HG02884 (cell line): ENCODE data around the gene CHST3.

Source experiments
- ATAC-seq: cut with Tn5 transposase; IDR thresholded peaks from one replicate; pipeline ENCODE4 v1.9.1; 2021; ENCODE audit warnings: mild to moderate bottlenecking, moderate library complexity; ENCODE audit not compliant: unreplicated experiment

Gene CHST3

DNA sequence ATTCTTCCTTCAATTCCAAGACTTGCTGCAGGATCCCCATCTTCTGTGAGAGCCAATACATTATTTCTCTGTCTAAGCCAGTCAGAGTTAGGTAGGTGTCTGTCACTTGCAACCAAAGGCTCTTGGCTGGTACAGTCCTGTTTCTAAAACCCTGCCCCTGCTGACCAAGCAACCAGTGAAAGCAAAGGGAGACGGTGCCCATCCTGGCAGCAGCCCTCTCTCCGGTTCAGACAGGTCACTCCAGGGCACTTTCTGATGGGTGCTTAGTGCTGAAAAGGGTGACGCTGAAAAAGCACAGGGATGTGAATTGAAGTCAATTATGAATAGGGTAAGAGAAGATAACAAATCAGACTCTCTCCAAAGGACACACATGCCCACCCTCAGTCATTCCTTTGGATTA is 86.7 kb downstream of the CHST3 start:
- no peak for ATAC-seq

DNA sequence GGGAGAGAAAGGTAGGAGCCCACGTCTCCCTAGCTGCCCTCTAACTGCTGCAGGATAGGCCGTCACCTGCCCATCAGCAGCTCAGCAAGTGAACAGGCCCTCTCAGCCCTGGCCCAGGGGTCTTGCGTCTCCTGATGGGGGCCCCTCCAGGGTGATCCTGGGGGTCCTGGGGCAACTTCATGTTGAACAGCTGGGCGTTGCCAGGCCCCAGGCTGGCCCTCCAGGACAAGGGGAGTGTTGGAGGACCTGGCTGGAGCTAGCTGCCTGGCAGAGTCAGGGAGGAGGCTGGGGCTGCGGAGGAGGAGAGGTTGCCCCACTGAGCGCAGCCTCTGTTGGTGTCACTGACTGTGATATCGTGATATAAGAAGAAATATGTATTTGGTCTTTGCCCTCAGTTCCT is 89.5 kb downstream of the CHST3 start:
- no peak for ATAC-seq

DNA sequence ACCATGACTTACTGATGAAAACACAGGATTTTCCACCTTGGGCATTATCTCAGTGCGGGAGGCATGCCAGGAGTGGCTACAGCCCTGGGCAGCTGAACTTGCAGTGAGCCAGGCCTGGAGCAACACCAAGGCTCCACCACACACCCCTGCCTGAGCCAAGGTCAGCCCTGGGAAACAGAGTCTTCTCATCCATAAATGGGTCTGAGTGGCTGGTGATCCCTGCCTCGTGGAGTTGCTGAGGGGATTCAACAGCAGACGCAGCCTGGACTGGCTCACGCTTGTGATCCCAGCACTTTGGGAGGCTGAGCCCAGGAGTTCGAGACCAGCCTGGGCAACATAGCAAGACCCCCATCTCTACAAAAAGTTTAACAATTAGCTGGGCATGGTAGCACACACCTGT is 91.9 kb downstream of the CHST3 start:
- ATAC-seq: no peak

DNA sequence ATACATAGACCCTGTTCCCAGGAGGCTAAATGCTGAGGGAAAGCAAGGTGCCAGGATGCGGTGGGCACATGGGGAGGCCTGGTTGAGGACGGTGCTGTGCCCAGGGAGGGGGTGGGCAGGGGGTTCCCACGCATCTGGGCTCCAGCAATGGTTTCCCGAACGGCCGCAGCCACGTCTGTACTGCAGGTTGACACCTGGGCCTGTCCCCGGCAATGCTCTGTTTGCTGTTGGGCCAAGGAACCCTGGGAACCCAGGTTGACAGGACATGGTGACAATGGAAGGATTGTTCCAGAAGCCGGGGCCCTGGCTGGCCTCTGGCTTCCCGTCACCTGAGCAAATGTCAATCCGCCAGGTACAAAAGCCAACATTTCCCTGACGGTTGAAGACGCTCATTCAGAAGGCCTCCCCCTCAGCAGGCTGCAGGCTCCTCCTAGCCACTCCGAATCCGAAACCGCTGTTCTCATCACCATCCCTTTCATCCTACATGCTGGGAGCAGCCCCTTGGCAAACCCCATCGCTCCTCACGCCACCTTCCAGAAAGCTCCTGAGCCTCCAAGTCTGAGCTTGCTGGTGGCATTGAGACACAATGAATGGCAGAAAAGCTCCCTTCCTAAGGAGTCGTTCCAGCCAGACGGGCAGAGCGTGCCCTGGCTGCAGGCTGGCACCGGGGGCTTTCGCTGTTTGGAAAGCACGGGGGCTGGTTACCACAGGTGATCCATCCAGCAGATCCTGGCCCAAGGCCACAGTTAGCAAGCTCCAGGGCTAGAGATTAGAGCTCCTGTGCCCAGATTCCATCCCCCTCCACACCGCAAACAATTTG is 92.9 kb downstream of the CHST3 start:
- no peak for ATAC-seq

DNA sequence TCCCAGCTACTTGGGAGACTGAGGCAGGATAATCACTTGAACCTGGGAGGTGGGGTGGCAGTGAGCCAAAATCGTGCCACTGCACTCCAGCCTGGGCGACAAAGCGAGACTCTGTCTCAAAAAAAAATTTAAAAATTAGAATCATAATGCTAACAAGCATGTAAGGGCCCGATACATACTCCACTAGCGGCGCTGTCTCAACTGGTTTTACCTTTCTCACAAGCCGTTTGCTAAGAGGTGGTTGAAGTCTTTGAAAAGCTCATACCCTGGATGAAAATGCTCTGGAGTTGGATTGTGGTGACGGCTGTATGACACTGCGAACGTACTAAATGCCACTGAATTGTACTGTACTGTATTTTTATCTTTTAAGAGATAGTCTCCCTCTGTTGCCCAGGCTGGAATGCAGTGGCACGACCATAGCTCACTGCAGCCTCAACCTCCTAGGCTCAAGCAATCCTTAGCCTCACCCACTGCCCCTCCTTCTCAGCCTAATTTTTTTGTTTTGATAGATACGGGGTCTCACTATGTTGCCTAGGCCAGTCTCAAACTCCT is 94.2 kb downstream of the CHST3 start:
- no peak for ATAC-seq

- no peak for ATAC-seq
These were observed 95.0 kb downstream of the CHST3 start for GRCh38 chr10:72058989-72059842.

GRCh38 chr10:72059843-72060822 is 95.9 kb downstream of the CHST3 start:
- ATAC-seq: no peak

DNA sequence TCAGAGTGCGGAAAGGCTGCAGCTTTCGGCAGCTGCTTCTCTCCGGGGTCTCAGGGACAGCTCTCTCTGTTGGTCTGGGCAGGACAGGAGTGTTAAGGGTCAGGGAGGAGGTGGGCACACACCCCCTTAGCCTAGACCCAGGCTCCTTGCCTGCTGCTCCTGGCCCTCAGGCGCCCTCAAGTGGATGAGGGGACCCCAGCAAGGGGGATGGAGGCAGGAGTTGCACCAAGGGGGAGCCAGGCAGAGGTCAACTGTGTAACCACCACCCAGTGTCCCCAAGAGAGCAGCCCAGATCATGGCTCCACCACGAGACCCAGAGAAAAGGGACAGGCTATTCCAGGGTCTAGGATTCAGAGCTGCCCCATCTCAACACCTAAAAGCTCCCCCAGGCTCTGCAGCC is 97.3 kb downstream of the CHST3 start:
- ATAC-seq: no peak

GRCh38 chr10:72061930-72062329 is 97.7 kb downstream of the CHST3 start:
- ATAC-seq: no peak

DNA sequence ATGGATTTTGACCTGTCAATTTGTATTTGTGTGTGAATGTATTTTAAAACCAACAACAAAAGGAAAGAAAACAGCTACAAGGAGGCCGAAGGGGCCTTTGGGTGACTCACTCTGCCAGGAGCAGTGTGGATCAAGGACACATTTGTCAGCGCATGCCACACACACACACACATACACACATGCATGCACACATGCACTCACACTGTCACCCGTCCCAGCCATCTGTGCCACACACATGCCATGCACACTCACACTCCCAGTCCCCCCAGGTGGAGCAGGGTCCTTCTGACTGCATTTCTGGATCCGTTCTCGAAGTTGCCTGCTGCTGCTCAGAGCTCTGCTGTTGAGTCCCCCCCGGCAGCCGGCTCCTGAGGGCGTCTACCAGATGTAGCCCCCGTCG is 98.2 kb downstream of the CHST3 start:
- ATAC-seq: no peak
